Activated T-helper 1 cell treated with anti-CD3 and anti-CD28 coated beads, Interleukin-12 subunit alpha, Interleukin-12 subunit beta, Interleukin-2, Interleukin-4 antibody, amounts not matched to agents 30 ng/mL and 10 ng/mL and 1 ng/mL, durations not matched to agents 14 hours and 24 hours and 36 hours (primary cell): ENCODE measurements around the gene YARS1. TPM values are rescaled to one million over a fixed set of nuclear protein-coding genes. Genes with fewer than 3 reads are reported as not detected.

Experiments used
- DNase-seq: peaks from one replicate; pipeline ENCODE4 v3.0.0; 2021; ENCODE audit warnings: low spot score
- H3K27ac Mint-ChIP-seq: one replicate; pipeline ENCODE4 v1.8.0; 2021; ENCODE audit warnings: mild to moderate bottlenecking, mixed read lengths
- H3K27me3 Mint-ChIP-seq: one replicate; pipeline ENCODE4 v1.8.0; 2022; ENCODE audit warnings: mild to moderate bottlenecking, moderate library complexity, mixed read lengths; ENCODE audit not compliant: insufficient read depth
- H3K36me3 Mint-ChIP-seq: one replicate; pipeline ENCODE4 v1.8.0; 2021; ENCODE audit warnings: low read depth, mixed read lengths
- H3K4me1 Mint-ChIP-seq: one replicate; pipeline ENCODE4 v1.8.0; 2021; ENCODE audit warnings: low read depth, mixed read lengths
- H3K4me3 Mint-ChIP-seq: one replicate; pipeline ENCODE4 v1.8.0; 2021; ENCODE audit warnings: mild to moderate bottlenecking, moderate library complexity, mixed read lengths
- H3K9me3 Mint-ChIP-seq: one replicate; pipeline ENCODE4 v1.8.0; 2021; ENCODE audit warnings: mixed read lengths
- intact Hi-C: fragments of 100-400 bp; cut with micrococcal nuclease; formaldehyde crosslinking; loops from one replicate; pipeline ENCODE4 v1.15.1; 2024
- total RNA-seq: library from RNA; stranded (reverse); gene quantifications from 2 replicates; pipeline ENCODE4 v1.2.3, GENCODE V29; 2022

The YARS1 gene
- total RNA-seq, 1 donor from 2014 or later, result 205 TPM

- H3K36me3 Mint-ChIP-seq, result peaks cover 50% of the 10 kb centered on the region
- H3K4me3 Mint-ChIP-seq, result no peak overlapping the region
- peak overlapping the region; percentile 62 for H3K27ac Mint-ChIP-seq
- H3K9me3 Mint-ChIP-seq, result no peaks in the 10 kb centered on the region
- intact Hi-C loops, result no loop called here
- no peaks in the 10 kb centered on the region for H3K27me3 Mint-ChIP-seq
- H3K4me1 Mint-ChIP-seq, result no peaks in the 10 kb centered on the region
- no peak for DNase-seq
Measured at GRCh38 chr1:32784817-32785216, 32.3 kb downstream of the YARS1 start.

GRCh38 chr1:32783851-32784250 is 33.3 kb downstream of the YARS1 start:
- H3K4me1 Mint-ChIP-seq, result no peaks in the 10 kb centered on the region
- H3K27ac Mint-ChIP-seq, result no peak overlapping the region
- no peak overlapping the region for H3K4me3 Mint-ChIP-seq
- intact Hi-C loops, result no loop called here
- peaks cover 55% of the 10 kb centered on the region for H3K36me3 Mint-ChIP-seq
- no peaks in the 10 kb centered on the region for H3K9me3 Mint-ChIP-seq
- no peaks in the 10 kb centered on the region for H3K27me3 Mint-ChIP-seq
- no peak for DNase-seq

GRCh38 chr1:32782086-32782485 is 35.1 kb downstream of the YARS1 start:
- no peak overlapping the region for H3K4me3 Mint-ChIP-seq
- no peaks in the 10 kb centered on the region for H3K4me1 Mint-ChIP-seq
- intact Hi-C loops, result no loop called here
- H3K27ac Mint-ChIP-seq, result no peak overlapping the region
- no peaks in the 10 kb centered on the region for H3K9me3 Mint-ChIP-seq
- no peak for DNase-seq
- peaks cover 59% of the 10 kb centered on the region for H3K36me3 Mint-ChIP-seq
- H3K27me3 Mint-ChIP-seq, result no peaks in the 10 kb centered on the region

- no peak for DNase-seq
- H3K4me1 Mint-ChIP-seq, result peaks cover 5% of the 10 kb centered on the region
- no peaks in the 10 kb centered on the region for H3K27me3 Mint-ChIP-seq
- no peaks in the 10 kb centered on the region for H3K9me3 Mint-ChIP-seq
- no peak overlapping the region for H3K27ac Mint-ChIP-seq
- no peak overlapping the region for H3K4me3 Mint-ChIP-seq
- intact Hi-C loops, result no loop called here
- peaks cover 56% of the 10 kb centered on the region for H3K36me3 Mint-ChIP-seq
Measured at GRCh38 chr1:32780628-32781234, 36.4 kb downstream of the YARS1 start.

GRCh38 chr1:32780005-32780404 is 37.2 kb downstream of the YARS1 start:
- peaks cover 10% of the 10 kb centered on the region for H3K4me1 Mint-ChIP-seq
- H3K27ac Mint-ChIP-seq, result no peak overlapping the region
- peaks cover 61% of the 10 kb centered on the region for H3K36me3 Mint-ChIP-seq
- DNase-seq, result no peak
- intact Hi-C loops, result no loop called here
- no peaks in the 10 kb centered on the region for H3K9me3 Mint-ChIP-seq
- no peak overlapping the region for H3K4me3 Mint-ChIP-seq
- H3K27me3 Mint-ChIP-seq, result no peaks in the 10 kb centered on the region

- H3K27me3 Mint-ChIP-seq, result no peaks in the 10 kb centered on the region
- no peak for DNase-seq
Measured at GRCh38 chr1:32779242-32779641, 37.9 kb downstream of the YARS1 start.

GRCh38 chr1:32775640-32776337 is 41.4 kb downstream of the YARS1 start:
- H3K9me3 Mint-ChIP-seq, result no peaks in the 10 kb centered on the region
- H3K27me3 Mint-ChIP-seq, result no peaks in the 10 kb centered on the region
- peaks cover 36% of the 10 kb centered on the region for H3K36me3 Mint-ChIP-seq
- peaks cover 26% of the 10 kb centered on the region for H3K4me1 Mint-ChIP-seq
- H3K27ac Mint-ChIP-seq, result no peak overlapping the region
- intact Hi-C loops, result no loop called here
- H3K4me3 Mint-ChIP-seq, result no peak overlapping the region
- DNase-seq, result no peak

More at GRCh38 chr1:32779242-32779641, 37.9 kb downstream of the YARS1 start:
- no peak overlapping the region for H3K27ac Mint-ChIP-seq
- H3K36me3 Mint-ChIP-seq, result peaks cover 57% of the 10 kb centered on the region
- no peak overlapping the region for H3K4me3 Mint-ChIP-seq
- H3K4me1 Mint-ChIP-seq, result peaks cover 16% of the 10 kb centered on the region
- intact Hi-C loops, result no loop called here
- no peaks in the 10 kb centered on the region for H3K9me3 Mint-ChIP-seq

- Mint-ChIP-seq H3K4me3 (no peak overlapping the region), H3K36me3 (peaks cover 32% of the 10 kb centered on the region), H3K27me3 (no peaks in the 10 kb centered on the region), H3K27ac (peak overlapping the region; percentile 44), H3K4me1 (peaks cover 26% of the 10 kb centered on the region), H3K9me3 (no peaks in the 10 kb centered on the region)
- intact Hi-C loops, result loop anchor here (5.0 kb wide), 1 partner anchor 328 kb away; no protein-coding TSS in a partner anchor
- no peak for DNase-seq
Measured at GRCh38 chr1:32774950-32775634, 42.1 kb downstream of the YARS1 start.

GRCh38 chr1:32774464-32774808 is 42.7 kb downstream of the YARS1 start:
- Mint-ChIP-seq H3K27me3 (no peaks in the 10 kb centered on the region), H3K4me1 (peaks cover 26% of the 10 kb centered on the region)

GRCh38 chr1:32773764-32774463 is 43.2 kb downstream of the YARS1 start:
- DNase-seq, result no peak
- Mint-ChIP-seq H3K4me1 (peaks cover 26% of the 10 kb centered on the region), H3K9me3 (no peaks in the 10 kb centered on the region), H3K4me3 (no peak overlapping the region), H3K27me3 (no peaks in the 10 kb centered on the region), H3K27ac (peak overlapping the region; percentile 36), H3K36me3 (peaks cover 23% of the 10 kb centered on the region)
- intact Hi-C loops, result loop anchor here (1.0 to 5.0 kb wide), 4 partner anchors 24 to 327 kb away; no protein-coding TSS in a partner anchor

More at GRCh38 chr1:32774464-32774808, 42.7 kb downstream of the YARS1 start:
- intact Hi-C loops, result loop anchor here (5.0 kb wide), 1 partner anchor 327 kb away; no protein-coding TSS in a partner anchor
- Mint-ChIP-seq H3K4me3 (no peak overlapping the region), H3K36me3 (peaks cover 26% of the 10 kb centered on the region), H3K27ac (peak overlapping the region; percentile 36), H3K9me3 (no peaks in the 10 kb centered on the region)
- no peak for DNase-seq

- peaks cover 26% of the 10 kb centered on the region for H3K4me1 Mint-ChIP-seq
- H3K36me3 Mint-ChIP-seq, result peaks cover 23% of the 10 kb centered on the region
- H3K27ac Mint-ChIP-seq, result peak overlapping the region; percentile 42
- H3K27me3 Mint-ChIP-seq, result no peaks in the 10 kb centered on the region
- DNase-seq, result peak; percentile 58
- intact Hi-C loops, result loop anchor here (1.0 to 5.0 kb wide), 4 partner anchors 25 to 326 kb away; no protein-coding TSS in a partner anchor
- no peak overlapping the region for H3K4me3 Mint-ChIP-seq
- no peaks in the 10 kb centered on the region for H3K9me3 Mint-ChIP-seq
Measured at GRCh38 chr1:32773018-32773763, 44.0 kb downstream of the YARS1 start.
